HEK293 (cell line): ENCODE measurements around the gene EME2.

Experiments
- CTCF ChIP-seq: fragments of 450-650 bp; formaldehyde crosslinking; IDR thresholded peaks from 2 replicates; pipeline ENCODE4 v1.5.1; 2016; ENCODE audit warnings: missing biosample characterization, missing genetic modification characterization
- KLF16 ChIP-seq: fragments of 450-650 bp; formaldehyde crosslinking; IDR thresholded peaks from 2 replicates; pipeline ENCODE4 v1.5.1; 2017; ENCODE audit warnings: missing biosample characterization, missing genetic modification characterization
- PBX3 ChIP-seq: sonication (generic); formaldehyde crosslinking; IDR thresholded peaks from 2 replicates; pipeline ENCODE4 v1.8.1; 2022; ENCODE audit warnings: mild to moderate bottlenecking, moderate library complexity, missing genetic modification reagents
- PRDM10 ChIP-seq: fragments of 450-650 bp; formaldehyde crosslinking; IDR thresholded peaks from 2 replicates; pipeline ENCODE4 v1.5.1; 2016; ENCODE audit warnings: missing biosample characterization, missing genetic modification characterization
- SP2 ChIP-seq: fragments of 450-650 bp; formaldehyde crosslinking; IDR thresholded peaks from 2 replicates; pipeline ENCODE4 v1.5.1; 2016; ENCODE audit warnings: missing biosample characterization, missing genetic modification characterization
- TCF7L2 ChIP-seq: IDR thresholded peaks from 2 replicates; pipeline ENCODE4 v1.6.1; 2011; ENCODE audit warnings: low read depth, mild to moderate bottlenecking, inconsistent platforms, low read length, moderate library complexity, borderline replicate concordance
- WT1 ChIP-seq: fragments of 450-650 bp; formaldehyde crosslinking; IDR thresholded peaks from 2 replicates; pipeline ENCODE4 v1.5.1; 2016; ENCODE audit warnings: missing biosample characterization, missing genetic modification characterization
- ZBTB11 ChIP-seq: fragments of 450-650 bp; formaldehyde crosslinking; conservative IDR thresholded peaks from 2 replicates; pipeline ENCODE4 v1.5.1; 2016; ENCODE audit warnings: low read depth, missing biosample characterization, missing genetic modification characterization
- ZNF121 ChIP-seq: fragments of 450-650 bp; formaldehyde crosslinking; IDR thresholded peaks from 2 replicates; pipeline ENCODE4 v1.5.1; 2016; ENCODE audit warnings: missing biosample characterization, missing genetic modification characterization
- ZNF132 ChIP-seq: fragments of 450-650 bp; formaldehyde crosslinking; IDR thresholded peaks from 2 replicates; pipeline ENCODE4 v1.5.1; 2017; ENCODE audit warnings: missing biosample characterization, missing genetic modification characterization, borderline replicate concordance
- ZNF274 ChIP-seq, 2 experiments: fragments of 200-500 bp in 1 of 2; fragments of 450-650 bp in 1 of 2; sonication (Bioruptor generic) in 1 of 2; formaldehyde crosslinking in 1 of 2; IDR thresholded peaks; 2 replicates each; pipeline versions ENCODE4 v1.5.1 to v1.6.1; 2014 to 2016; ENCODE audit warnings: borderline replicate concordance in 1 of 2, inconsistent platforms in 1 of 2, low read length in 1 of 2, missing biosample characterization in 1 of 2, missing genetic modification characterization in 1 of 2
- ZNF280C ChIP-seq: fragments of 450-650 bp; formaldehyde crosslinking; IDR thresholded peaks from 2 replicates; pipeline ENCODE4 v1.5.1; 2016; ENCODE audit warnings: missing biosample characterization, missing genetic modification characterization
- ZNF350 ChIP-seq: fragments of 450-650 bp; formaldehyde crosslinking; IDR thresholded peaks from 2 replicates; pipeline ENCODE4 v1.5.0; 2017; ENCODE audit warnings: missing biosample characterization, mild to moderate bottlenecking, missing genetic modification characterization
- ZNF366 ChIP-seq: fragments of 450-650 bp; formaldehyde crosslinking; conservative IDR thresholded peaks from 2 replicates; pipeline ENCODE4 v1.5.1; 2016; ENCODE audit warnings: missing biosample characterization, missing genetic modification characterization
- ZNF391 ChIP-seq: fragments of 450-650 bp; formaldehyde crosslinking; IDR thresholded peaks from 2 replicates; pipeline ENCODE4 v1.5.1; 2016; ENCODE audit warnings: low read depth, missing biosample characterization, missing genetic modification characterization, borderline replicate concordance
- ZNF398 ChIP-seq: fragments of 450-650 bp; formaldehyde crosslinking; IDR thresholded peaks from 2 replicates; pipeline ENCODE4 v1.5.1; 2017; ENCODE audit warnings: missing biosample characterization, missing genetic modification characterization
- ZNF416 ChIP-seq: fragments of 450-650 bp; formaldehyde crosslinking; IDR thresholded peaks from 2 replicates; pipeline ENCODE4 v1.5.1; 2016; ENCODE audit warnings: missing biosample characterization, missing genetic modification characterization
- ZNF549 ChIP-seq: fragments of 450-650 bp; IDR thresholded peaks from 2 replicates; pipeline ENCODE4 v1.5.1; 2018; ENCODE audit warnings: missing biosample characterization, missing genetic modification characterization, mild to moderate bottlenecking, inconsistent platforms, moderate library complexity
- ZNF571 ChIP-seq: fragments of 450-650 bp; formaldehyde crosslinking; IDR thresholded peaks from 2 replicates; pipeline ENCODE4 v1.5.0; 2017; ENCODE audit warnings: missing biosample characterization, missing genetic modification characterization
- ZNF629 ChIP-seq: fragments of 450-650 bp; formaldehyde crosslinking; IDR thresholded peaks from 2 replicates; pipeline ENCODE4 v1.5.1; 2017; ENCODE audit warnings: missing biosample characterization, missing genetic modification characterization
- ZNF707 ChIP-seq: fragments of 450-650 bp; formaldehyde crosslinking; IDR thresholded peaks from 2 replicates; pipeline ENCODE4 v1.5.1; 2016; ENCODE audit warnings: missing biosample characterization, missing genetic modification characterization
- ZSCAN16 ChIP-seq: fragments of 450-650 bp; formaldehyde crosslinking; IDR thresholded peaks from 2 replicates; pipeline ENCODE4 v1.5.1; 2016; ENCODE audit warnings: missing biosample characterization, missing genetic modification characterization
- ZSCAN23 ChIP-seq: fragments of 450-650 bp; formaldehyde crosslinking; IDR thresholded peaks from 2 replicates; pipeline ENCODE4 v1.5.1; 2016; ENCODE audit warnings: missing biosample characterization, missing genetic modification characterization
- ZSCAN30 ChIP-seq: fragments of 450-650 bp; IDR thresholded peaks from 2 replicates; pipeline ENCODE4 v1.5.1; 2018; ENCODE audit warnings: missing biosample characterization, mild to moderate bottlenecking, missing genetic modification characterization, moderate library complexity

Gene EME2

GRCh38 chr16:1782408-1783264, 10.0 kb downstream of the EME2 start, which contains the start of the genes NUBP2 and SPSB3 (continued):
- no peak for TF ChIP-seq ZNF398 (tag by site-specific recombination)
- TF ChIP-seq ZNF121: no peak
- TF ChIP-seq ZSCAN30 (tag by site-specific recombination): peak; percentile 60; the same call in 1 of the 2 replicates
- TF ChIP-seq WT1 (tag by site-specific recombination): no peak
- no peak for TF ChIP-seq ZNF280C (tag by site-specific recombination)
- no peak for TF ChIP-seq ZNF391 (tag by site-specific recombination)
- no peak for TF ChIP-seq ZNF707 (tag by site-specific recombination)
- no peak for TF ChIP-seq PRDM10
- TF ChIP-seq ZNF274 (IDR thresholded peaks at IDR 0.05; ENCODE audit: low read length): no peak
- no peak for TF ChIP-seq ZNF274 (tag by site-specific recombination; IDR thresholded peaks at IDR 0.05; ENCODE audit: borderline replicate concordance)
- TF ChIP-seq CTCF (tag by site-specific recombination): no peak
- TF ChIP-seq ZNF350 (tag by site-specific recombination): no peak
- TF ChIP-seq ZNF416 (tag by site-specific recombination): no peak
- TF ChIP-seq ZSCAN16 (tag by site-specific recombination): no peak
- TF ChIP-seq ZSCAN23 (tag by site-specific recombination): no peak
- peak; percentile 68 for TF ChIP-seq ZBTB11 (tag by site-specific recombination)
- TF ChIP-seq ZNF132 (tag by site-specific recombination): no peak
- TF ChIP-seq ZNF549 (tag by site-specific recombination): no peak
- TF ChIP-seq SP2 (tag by site-specific recombination): peak; percentile 99
- peak; percentile 98 for TF ChIP-seq PBX3 (CRISPR knock-in tag)
- TF ChIP-seq TCF7L2: no peak
- TF ChIP-seq ZNF366 (tag by site-specific recombination): no peak
- no peak for TF ChIP-seq ZNF571
- 0 out of 2 replicates have a peak, but pooled peaks have one; percentile 52 for TF ChIP-seq KLF16 (tag by site-specific recombination)
- peak; percentile 62; the same call in 1 of the 2 replicates for TF ChIP-seq ZNF629 (tag by site-specific recombination)
